ENCODE measurements around the gene OSBPL2.

Gene OSBPL2

GRCh38 chr20:62329389-62330377, 91.4 kb downstream of the OSBPL2 start:
- H4K91ac ChIP-seq (ENCODE audit: low read depth, low read length), result no peak overlapping the region
- no peak overlapping the region for H2BK5ac ChIP-seq (ENCODE audit: low read depth, low read length, poor library complexity)
- WGBS (ENCODE audit: extremely low coverage, insufficient coverage, insufficient read length), result no CpG with 5 or more reads among the region's 37 CpGs
- no peaks in the 10 kb centered on the region for H3K79me2 ChIP-seq (ENCODE audit: control insufficient read depth, insufficient read depth, low read length, poor library complexity)
- H3K9ac ChIP-seq (ENCODE audit: low read length), result no peak overlapping the region
- no peak overlapping the region for H3K18ac ChIP-seq (ENCODE audit: low read length)
- no peak overlapping the region for H2AK5ac ChIP-seq (ENCODE audit: low read length)
- H3K79me1 ChIP-seq (ENCODE audit: low read length), result no peaks in the 10 kb centered on the region
- H3K4me3 ChIP-seq (ENCODE audit: low read depth, low read length), result no peak overlapping the region
- no peak overlapping the region for H3K23ac ChIP-seq (ENCODE audit: low read length)
- H3K4me2 ChIP-seq (ENCODE audit: low read length), result no peak overlapping the region
- no peak overlapping the region for H2BK120ac ChIP-seq (ENCODE audit: insufficient read depth, low read length, poor library complexity)
- no peak overlapping the region for H3K14ac ChIP-seq (ENCODE audit: low read length)
- H3K4me1 ChIP-seq (ENCODE audit: control insufficient read depth in 1 of 2, insufficient read depth in 2 of 2, low read length in 2 of 2), result no peaks in the 10 kb centered on the region
- no peak overlapping the region for H4K12ac ChIP-seq (ENCODE audit: low read depth, low read length)
- peaks cover 96 to 97% of the 10 kb centered on the region in 2 experiments for H3K36me3 ChIP-seq (ENCODE audit: control insufficient read depth in 1 of 2, insufficient read depth in 2 of 2, low read length in 2 of 2)
- DNase-seq, result no peak
- no peak overlapping the region for H3K27ac ChIP-seq (ENCODE audit: low read depth, low read length)
- no peak overlapping the region for H2AFZ ChIP-seq (ENCODE audit: insufficient read depth, low read length, poor library complexity)
- H3K9me3 ChIP-seq (ENCODE audit: insufficient read depth, low read depth, low read length), result peaks cover 1% of the 10 kb centered on the region
- H3K27me3 ChIP-seq (ENCODE audit: insufficient read depth, low read length), result no peaks in the 10 kb centered on the region
- no peak overlapping the region for H4K8ac ChIP-seq (ENCODE audit: low read depth, low read length)
- H3K4ac ChIP-seq (ENCODE audit: low read depth, low read length), result no peak overlapping the region
- no peak overlapping the region for H2BK12ac ChIP-seq (ENCODE audit: low read length)

GRCh38 chr20:62330576-62331317, 92.4 kb downstream of the OSBPL2 start:
- Histone ChIP-seq H3K9ac (ENCODE audit: low read length) (no peak overlapping the region), H3K79me2 (ENCODE audit: control insufficient read depth, insufficient read depth, low read length, poor library complexity) (no peaks in the 10 kb centered on the region), H3K4ac (ENCODE audit: low read depth, low read length) (no peak overlapping the region), H2BK12ac (ENCODE audit: low read length) (no peak overlapping the region), H3K9me3 (ENCODE audit: insufficient read depth, low read depth, low read length) (peaks cover 1% of the 10 kb centered on the region), H3K27me3 (ENCODE audit: insufficient read depth, low read length) (no peaks in the 10 kb centered on the region), H4K91ac (ENCODE audit: low read depth, low read length) (no peak overlapping the region), H2BK120ac (ENCODE audit: insufficient read depth, low read length, poor library complexity) (no peak overlapping the region), H2BK5ac (ENCODE audit: low read depth, low read length, poor library complexity) (no peak overlapping the region), H3K18ac (ENCODE audit: low read length) (no peak overlapping the region), H3K4me1 (ENCODE audit: control insufficient read depth in 1 of 2, insufficient read depth in 2 of 2, low read length in 2 of 2) (no peaks in the 10 kb centered on the region), H3K79me1 (ENCODE audit: low read length) (no peaks in the 10 kb centered on the region), H3K27ac (ENCODE audit: low read depth, low read length) (no peak overlapping the region), H2AK5ac (ENCODE audit: low read length) (no peak overlapping the region), H4K8ac (ENCODE audit: low read depth, low read length) (no peak overlapping the region), H3K23ac (ENCODE audit: low read length) (no peak overlapping the region), H3K4me2 (ENCODE audit: low read length) (no peak overlapping the region), H3K14ac (ENCODE audit: low read length) (no peak overlapping the region), H4K12ac (ENCODE audit: low read depth, low read length) (no peak overlapping the region), H3K36me3 (ENCODE audit: control insufficient read depth in 1 of 2, insufficient read depth in 2 of 2, low read length in 2 of 2) (peaks cover 95 to 97% of the 10 kb centered on the region in 2 experiments), H2AFZ (ENCODE audit: insufficient read depth, low read length, poor library complexity) (no peak overlapping the region), H3K4me3 (ENCODE audit: low read depth, low read length) (no peak overlapping the region)
- WGBS (ENCODE audit: extremely low coverage, insufficient coverage, insufficient read length), result no CpG with 5 or more reads among the region's 46 CpGs
- no peak for DNase-seq

GRCh38 chr20:62331347-62331746, 93.0 kb downstream of the OSBPL2 start:
- Histone ChIP-seq H4K91ac (ENCODE audit: low read depth, low read length) (no peak overlapping the region), H3K18ac (ENCODE audit: low read length) (no peak overlapping the region)
- no CpG with 5 or more reads among the region's 19 CpGs for WGBS (ENCODE audit: extremely low coverage, insufficient coverage, insufficient read length)

GRCh38 chr20:62332421-62332820, 94.1 kb downstream of the OSBPL2 start:
- no CpG with 5 or more reads among the region's 16 CpGs for WGBS (ENCODE audit: extremely low coverage, insufficient coverage, insufficient read length)
- Histone ChIP-seq H3K79me2 (ENCODE audit: control insufficient read depth, insufficient read depth, low read length, poor library complexity) (no peaks in the 10 kb centered on the region), H3K18ac (ENCODE audit: low read length) (no peak overlapping the region), H3K4ac (ENCODE audit: low read depth, low read length) (no peak overlapping the region), H4K8ac (ENCODE audit: low read depth, low read length) (no peak overlapping the region), H2AK5ac (ENCODE audit: low read length) (no peak overlapping the region), H2BK12ac (ENCODE audit: low read length) (no peak overlapping the region), H3K36me3 (ENCODE audit: control insufficient read depth in 1 of 2, insufficient read depth in 2 of 2, low read length in 2 of 2) (peaks cover 94 to 98% of the 10 kb centered on the region in 2 experiments), H2AFZ (ENCODE audit: insufficient read depth, low read length, poor library complexity) (no peak overlapping the region), H2BK5ac (ENCODE audit: low read depth, low read length, poor library complexity) (no peak overlapping the region), H3K9me3 (ENCODE audit: insufficient read depth, low read depth, low read length) (no peaks in the 10 kb centered on the region), H3K23ac (ENCODE audit: low read length) (no peak overlapping the region), H3K4me2 (ENCODE audit: low read length) (no peak overlapping the region), H3K4me1 (ENCODE audit: control insufficient read depth in 1 of 2, insufficient read depth in 2 of 2, low read length in 2 of 2) (no peaks in the 10 kb centered on the region), H3K9ac (ENCODE audit: low read length) (no peak overlapping the region), H4K91ac (ENCODE audit: low read depth, low read length) (no peak overlapping the region), H3K27ac (ENCODE audit: low read depth, low read length) (no peak overlapping the region), H3K79me1 (ENCODE audit: low read length) (no peaks in the 10 kb centered on the region), H3K27me3 (ENCODE audit: insufficient read depth, low read length) (no peaks in the 10 kb centered on the region), H2BK120ac (ENCODE audit: insufficient read depth, low read length, poor library complexity) (no peak overlapping the region), H3K14ac (ENCODE audit: low read length) (no peak overlapping the region), H3K4me3 (ENCODE audit: low read depth, low read length) (no peak overlapping the region), H4K12ac (ENCODE audit: low read depth, low read length) (no peak overlapping the region)
- no peak for DNase-seq

More at GRCh38 chr20:62331347-62331746, 93.0 kb downstream of the OSBPL2 start:
- Histone ChIP-seq H3K23ac (ENCODE audit: low read length) (no peak overlapping the region), H3K4me3 (ENCODE audit: low read depth, low read length) (no peak overlapping the region), H3K27ac (ENCODE audit: low read depth, low read length) (no peak overlapping the region), H3K4ac (ENCODE audit: low read depth, low read length) (no peak overlapping the region), H3K4me2 (ENCODE audit: low read length) (no peak overlapping the region), H3K79me1 (ENCODE audit: low read length) (no peaks in the 10 kb centered on the region), H4K12ac (ENCODE audit: low read depth, low read length) (no peak overlapping the region), H3K4me1 (ENCODE audit: control insufficient read depth in 1 of 2, insufficient read depth in 2 of 2, low read length in 2 of 2) (no peaks in the 10 kb centered on the region), H3K9ac (ENCODE audit: low read length) (no peak overlapping the region), H3K14ac (ENCODE audit: low read length) (no peak overlapping the region), H3K36me3 (ENCODE audit: control insufficient read depth in 1 of 2, insufficient read depth in 2 of 2, low read length in 2 of 2) (peaks cover 94 to 98% of the 10 kb centered on the region in 2 experiments), H3K79me2 (ENCODE audit: control insufficient read depth, insufficient read depth, low read length, poor library complexity) (no peaks in the 10 kb centered on the region), H3K27me3 (ENCODE audit: insufficient read depth, low read length) (no peaks in the 10 kb centered on the region), H2BK120ac (ENCODE audit: insufficient read depth, low read length, poor library complexity) (no peak overlapping the region), H2BK5ac (ENCODE audit: low read depth, low read length, poor library complexity) (no peak overlapping the region), H4K8ac (ENCODE audit: low read depth, low read length) (no peak overlapping the region), H2AK5ac (ENCODE audit: low read length) (no peak overlapping the region), H2AFZ (ENCODE audit: insufficient read depth, low read length, poor library complexity) (no peak overlapping the region), H2BK12ac (ENCODE audit: low read length) (no peak overlapping the region), H3K9me3 (ENCODE audit: insufficient read depth, low read depth, low read length) (peaks cover 1% of the 10 kb centered on the region)
- no peak for DNase-seq

Measured in trophoblast cell (in vitro differentiated cells and primary cell).